T-helper 1 cell treated with Interleukin-12 subunit alpha and Interleukin-12 subunit beta and Interleukin-4 antibody, amounts not matched to agents 30 ng/mL and 1 ng/mL, for 36 hours (primary cell): ENCODE results near the gene VSTM4. TPM values are rescaled to one million over a fixed set of nuclear protein-coding genes. Genes with fewer than 3 reads are reported as not detected.

Experiments used
- intact Hi-C: fragments of 100-400 bp; cut with micrococcal nuclease; formaldehyde crosslinking; loops from one replicate; pipeline ENCODE4 v1.15.1; 2024
- total RNA-seq: library from RNA; stranded (reverse); gene quantifications from 2 replicates; pipeline ENCODE4 v1.2.3, GENCODE V29; 2022

Gene VSTM4
- total RNA-seq, 1 donor from 2014 or later, result 0.10 TPM

DNA sequence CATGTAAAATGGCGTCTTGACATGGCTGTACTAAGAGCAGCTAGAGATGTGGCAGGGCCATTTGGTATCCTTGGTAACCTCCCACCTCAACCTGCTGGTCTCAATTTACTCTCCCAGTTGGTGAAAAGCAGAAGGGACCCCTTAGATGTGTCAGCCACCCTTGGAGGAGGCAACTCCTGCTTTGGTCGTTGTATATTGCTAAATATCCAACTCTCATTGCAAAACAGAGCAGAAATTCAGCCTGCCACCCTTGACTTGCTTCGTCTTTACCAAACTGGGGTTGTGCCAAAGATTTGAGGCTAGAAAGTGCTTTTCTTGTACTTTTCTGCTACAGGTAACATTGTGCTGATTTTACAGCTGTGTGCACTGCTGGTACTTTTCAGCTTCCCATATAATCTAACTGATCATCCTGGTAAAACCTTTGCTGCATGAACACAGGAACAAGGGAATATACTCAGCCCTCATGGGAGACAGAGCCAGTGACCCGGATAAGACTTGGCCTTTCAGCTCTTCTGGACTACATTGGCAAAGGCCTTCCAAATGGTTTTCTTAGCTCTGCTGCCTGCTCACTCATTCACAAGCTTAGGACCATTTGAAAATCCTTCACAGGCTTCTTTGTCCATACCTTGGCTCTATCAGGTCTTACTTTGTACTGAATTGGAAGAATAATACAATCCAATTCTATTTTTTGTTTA, 2.2 kb upstream of the VSTM4 start:
- intact Hi-C loops, result no loop called here

- intact Hi-C loops, result no loop called here
These were observed 1.4 kb upstream of the VSTM4 start for GRCh38 chr10:49116509-49117375.

GRCh38 chr10:49115796-49116508, 630 bp upstream of the VSTM4 start:
- intact Hi-C loops, result no loop called here

DNA sequence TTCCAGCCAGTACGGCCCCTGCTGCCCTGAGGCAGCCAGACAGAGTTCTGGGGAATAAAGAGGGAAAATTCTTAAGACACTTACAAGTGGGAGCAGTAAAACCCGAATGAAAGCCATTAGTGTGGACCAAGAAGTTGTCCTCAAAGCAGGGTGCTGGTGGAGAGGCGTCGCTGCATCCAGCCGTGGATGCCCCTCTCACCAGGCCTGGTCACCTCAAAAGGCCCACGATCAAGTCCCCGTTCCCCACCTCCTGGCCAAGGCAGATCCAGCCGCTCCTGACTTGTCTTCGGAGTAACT, 656 bp downstream of the VSTM4 start:
- intact Hi-C loops, result no loop called here

DNA sequence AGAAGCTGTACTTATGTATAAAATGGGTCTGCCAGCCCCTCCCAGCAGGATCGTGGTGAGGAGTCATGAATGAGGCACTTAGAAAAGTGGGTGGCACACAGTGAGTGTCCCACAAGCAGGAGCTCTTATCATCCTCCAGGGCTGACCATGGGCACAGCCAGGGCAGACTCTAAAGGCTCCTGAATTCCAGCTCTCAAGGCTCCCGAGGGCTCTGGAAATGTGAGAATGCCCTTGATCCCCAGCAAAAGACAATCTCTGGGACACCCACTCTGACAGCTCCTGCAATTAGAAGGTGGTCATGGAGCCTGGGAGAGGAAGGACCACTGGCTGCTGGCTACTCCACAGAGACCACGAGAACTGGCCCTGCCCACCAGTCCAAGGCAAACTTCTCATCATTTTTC, 1.6 kb downstream of the VSTM4 start:
- intact Hi-C loops, result no loop called here

DNA sequence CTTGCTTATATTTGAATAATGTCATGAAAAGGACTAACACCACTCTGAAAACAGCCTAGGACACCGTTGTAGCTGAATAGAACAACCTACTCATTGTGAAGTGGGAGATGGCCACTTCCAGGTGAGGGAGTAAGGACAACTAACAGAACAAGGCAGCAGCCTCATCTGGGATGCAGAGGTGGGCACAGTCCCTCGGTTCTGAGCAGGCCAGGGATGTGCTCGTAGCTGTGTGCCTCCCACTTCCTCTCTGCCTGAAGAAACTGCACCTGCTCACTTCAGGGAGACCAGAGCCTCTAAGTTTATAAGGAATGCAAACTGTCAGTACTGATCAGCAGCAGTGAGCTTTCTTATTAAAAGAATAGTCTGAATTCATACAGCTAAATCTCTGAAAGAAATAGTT, 2.5 kb downstream of the VSTM4 start:
- intact Hi-C loops, result no loop called here

DNA sequence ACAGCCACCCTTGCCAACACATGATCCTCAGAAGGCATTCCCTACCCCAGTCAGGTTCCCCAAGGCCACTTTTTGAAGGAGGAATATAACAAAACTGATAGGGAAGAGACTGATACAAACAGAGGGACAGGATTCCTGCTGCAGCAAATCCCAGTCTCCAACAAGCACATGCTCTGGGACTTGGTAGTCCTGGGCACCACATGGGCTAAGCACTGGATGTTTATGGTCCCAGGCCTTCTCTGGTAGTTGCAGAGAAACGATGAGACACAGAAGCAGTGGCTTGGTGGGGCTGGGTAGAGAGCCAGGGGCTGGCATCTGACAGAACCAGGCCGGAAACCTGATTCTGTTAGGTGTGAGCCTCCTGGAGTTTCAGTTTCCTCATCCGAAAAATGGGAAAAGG, 3.2 kb downstream of the VSTM4 start:
- intact Hi-C loops, result no loop called here

- intact Hi-C loops, result no loop called here
These were observed 4.0 kb downstream of the VSTM4 start for GRCh38 chr10:49111320-49111698.

- intact Hi-C loops, result no loop called here
These were observed 4.5 kb downstream of the VSTM4 start for GRCh38 chr10:49110684-49111319.

- intact Hi-C loops, result no loop called here
These were observed 5.5 kb downstream of the VSTM4 start for GRCh38 chr10:49109669-49110340.

DNA sequence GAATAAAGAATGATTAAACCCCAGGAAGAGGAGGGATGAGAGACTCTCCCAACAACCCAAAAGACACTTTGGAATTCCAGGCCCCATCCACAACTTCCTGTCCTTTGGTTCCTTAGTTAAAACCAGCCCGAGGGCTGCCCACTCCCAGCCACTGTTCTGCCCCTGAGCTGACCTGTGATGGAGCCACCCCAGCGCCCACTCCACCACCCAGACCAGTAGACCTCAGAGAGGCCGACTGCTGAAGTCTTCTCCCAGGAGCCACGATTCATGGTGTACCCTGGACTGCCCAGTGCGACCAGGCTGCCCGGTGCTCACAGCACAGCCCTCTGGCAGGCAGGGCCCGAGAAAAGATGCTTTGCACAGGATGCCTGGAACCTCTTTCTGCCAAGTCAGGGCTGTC, 6.7 kb downstream of the VSTM4 start:
- intact Hi-C loops, result no loop called here

DNA sequence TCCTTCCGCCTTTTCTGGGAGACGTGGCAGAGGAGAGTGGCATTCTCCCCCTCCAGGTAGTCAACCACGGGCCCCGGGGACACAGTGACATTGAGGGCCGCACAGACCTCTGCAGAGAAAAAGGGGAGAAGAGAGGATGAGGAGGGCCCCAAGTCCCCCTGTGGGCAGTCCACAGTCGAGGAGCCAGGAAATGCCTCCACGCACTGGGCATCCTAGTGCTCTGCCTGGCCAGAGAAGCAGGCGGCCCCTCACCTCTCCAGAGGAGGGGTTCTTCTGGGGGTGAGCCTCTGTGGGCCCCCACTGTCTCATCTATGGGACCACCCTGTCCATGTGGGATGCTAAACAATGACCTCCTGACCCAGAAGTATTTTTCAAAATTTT, 7.4 kb downstream of the VSTM4 start:
- intact Hi-C loops, result no loop called here

DNA sequence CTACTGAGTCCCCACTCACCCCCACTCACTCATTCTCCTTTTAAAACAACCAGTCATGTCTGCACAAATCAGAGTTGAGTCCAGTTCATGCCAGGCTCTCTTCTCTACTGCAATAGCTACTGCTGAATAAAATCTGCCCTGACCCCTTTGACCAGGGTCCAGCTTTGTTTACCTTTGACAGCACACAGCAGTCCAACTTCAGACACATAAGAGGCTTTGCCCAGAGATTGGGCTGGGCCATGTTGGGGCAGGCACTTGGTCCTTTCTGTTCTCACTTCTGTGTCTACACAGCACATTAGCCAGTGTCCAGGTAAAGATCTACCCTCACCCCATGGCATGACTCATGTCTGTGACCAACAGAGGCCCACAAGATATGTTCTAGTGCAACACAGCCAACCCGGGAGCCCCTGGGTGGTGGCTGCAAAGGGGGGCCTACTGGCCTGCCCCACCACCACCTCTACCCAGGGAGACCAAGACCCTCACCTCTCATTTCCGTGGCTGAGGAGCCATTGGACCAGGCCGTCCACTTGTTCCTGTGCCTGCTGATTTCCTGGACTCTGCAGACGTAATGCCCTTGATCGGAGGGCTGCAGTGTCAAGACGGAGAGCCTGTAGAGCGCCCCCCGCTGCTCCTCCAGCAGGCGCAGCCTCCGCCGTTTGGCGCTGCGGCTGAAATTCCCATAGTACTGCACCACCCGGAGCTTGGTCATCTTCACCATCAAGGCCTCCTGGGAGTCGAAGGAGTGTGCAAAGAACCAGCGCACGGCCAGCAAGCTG, 8.0 kb downstream of the VSTM4 start:
- intact Hi-C loops, result no loop called here

GRCh38 chr10:49106451-49106850, 8.9 kb downstream of the VSTM4 start:
- intact Hi-C loops, result no loop called here

- intact Hi-C loops, result no loop called here
These were observed 10.2 kb downstream of the VSTM4 start for GRCh38 chr10:49105076-49105475.

GRCh38 chr10:49104323-49104722, 11.0 kb downstream of the VSTM4 start:
- intact Hi-C loops, result no loop called here

DNA sequence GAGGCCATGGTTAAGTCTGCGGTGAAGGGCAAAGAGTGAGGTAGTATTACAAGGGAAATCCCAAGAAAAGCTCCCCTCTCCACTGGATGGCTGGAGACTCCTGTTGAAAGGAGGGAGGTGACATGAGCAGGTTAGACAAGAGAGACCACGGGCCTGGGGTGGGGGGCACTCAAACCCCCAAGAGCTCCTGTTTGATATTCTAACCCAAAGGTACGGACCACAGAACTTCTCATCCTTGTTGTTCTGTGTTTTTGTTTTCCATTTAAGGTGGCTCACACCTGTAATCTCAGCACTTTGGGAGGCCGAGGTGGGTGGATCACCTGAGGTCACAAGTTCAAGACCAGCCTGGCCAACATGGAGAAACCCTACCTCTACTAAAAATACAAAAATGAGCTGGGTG, 11.6 kb downstream of the VSTM4 start:
- intact Hi-C loops, result no loop called here

DNA sequence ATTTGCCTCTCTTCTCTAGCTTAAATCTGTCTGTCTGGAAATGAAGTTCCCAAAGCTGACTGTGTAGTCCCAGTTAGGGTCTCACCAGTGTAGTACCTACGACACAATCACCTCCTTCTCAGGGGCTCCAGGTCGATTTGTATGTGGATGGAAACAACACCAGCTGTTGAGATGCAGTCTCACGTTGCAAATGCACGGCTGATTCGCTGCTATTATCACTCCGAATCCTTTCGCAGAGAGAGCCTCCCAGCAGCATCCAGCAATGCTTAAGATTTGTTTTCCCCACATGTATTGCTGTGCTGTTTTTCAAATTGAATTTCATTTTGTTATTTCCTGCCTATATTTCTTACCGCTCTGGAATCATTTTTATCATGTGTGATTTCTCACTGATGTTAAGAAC, 16.3 kb downstream of the VSTM4 start:
- intact Hi-C loops, result no loop called here

GRCh38 chr10:49096890-49097445, 18.4 kb downstream of the VSTM4 start:
- intact Hi-C loops, result no loop called here

GRCh38 chr10:49094646-49095045, 20.7 kb downstream of the VSTM4 start:
- intact Hi-C loops, result no loop called here
